ENCODE results near the gene NSUN4.

DNA sequence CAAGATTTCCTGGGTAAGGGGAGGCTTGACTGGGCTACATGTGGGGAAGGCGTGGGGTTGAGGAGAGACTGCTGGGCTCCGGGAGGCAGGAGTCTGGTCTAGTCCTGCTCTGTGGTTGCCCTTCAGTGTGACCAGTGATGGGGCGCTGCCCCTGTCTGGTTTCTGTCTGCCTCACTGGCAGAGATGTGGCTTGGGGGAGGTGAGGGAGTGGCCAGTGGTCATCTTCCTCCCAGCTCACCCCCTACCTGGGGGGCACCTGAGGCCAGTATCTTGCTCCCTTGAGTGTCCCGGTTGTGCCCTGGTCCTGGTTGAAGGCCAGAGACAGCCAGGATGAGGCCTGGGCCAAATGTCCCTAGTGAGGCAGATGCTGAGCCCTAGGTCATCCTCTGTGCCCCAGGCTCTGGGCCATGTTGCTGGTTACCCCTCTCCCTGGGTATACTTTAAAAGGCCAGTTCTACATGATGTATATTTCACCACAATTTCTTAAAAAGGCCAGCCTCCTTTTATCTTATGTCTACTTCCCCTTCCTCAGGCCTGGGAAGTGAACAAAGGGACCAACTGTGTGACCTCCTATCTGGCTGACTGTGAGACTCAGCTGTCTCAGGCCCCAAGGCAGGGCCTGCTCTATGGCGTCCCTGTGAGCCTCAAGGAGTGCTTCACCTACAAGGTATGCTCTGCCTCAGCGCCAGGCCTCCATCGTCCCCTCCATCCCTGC lies 64.0 kb downstream of the NSUN4 start:
- no peak for TF ChIP-seq POLR2AphosphoS5 (IDR thresholded peaks at IDR 0.05; ENCODE audit: low read depth, low read length)
- TF ChIP-seq, protein P1, sequence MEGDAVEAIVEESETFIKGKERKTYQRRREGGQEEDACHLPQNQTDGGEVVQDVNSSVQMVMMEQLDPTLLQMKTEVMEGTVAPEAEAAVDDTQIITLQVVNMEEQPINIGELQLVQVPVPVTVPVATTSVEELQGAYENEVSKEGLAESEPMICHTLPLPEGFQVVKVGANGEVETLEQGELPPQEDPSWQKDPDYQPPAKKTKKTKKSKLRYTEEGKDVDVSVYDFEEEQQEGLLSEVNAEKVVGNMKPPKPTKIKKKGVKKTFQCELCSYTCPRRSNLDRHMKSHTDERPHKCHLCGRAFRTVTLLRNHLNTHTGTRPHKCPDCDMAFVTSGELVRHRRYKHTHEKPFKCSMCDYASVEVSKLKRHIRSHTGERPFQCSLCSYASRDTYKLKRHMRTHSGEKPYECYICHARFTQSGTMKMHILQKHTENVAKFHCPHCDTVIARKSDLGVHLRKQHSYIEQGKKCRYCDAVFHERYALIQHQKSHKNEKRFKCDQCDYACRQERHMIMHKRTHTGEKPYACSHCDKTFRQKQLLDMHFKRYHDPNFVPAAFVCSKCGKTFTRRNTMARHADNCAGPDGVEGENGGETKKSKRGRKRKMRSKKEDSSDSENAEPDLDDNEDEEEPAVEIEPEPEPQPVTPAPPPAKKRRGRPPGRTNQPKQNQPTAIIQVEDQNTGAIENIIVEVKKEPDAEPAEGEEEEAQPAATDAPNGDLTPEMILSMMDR (IDR thresholded peaks at IDR 0.05), result no peak
- no peak for TF ChIP-seq SIN3A (IDR thresholded peaks at IDR 0.05; ENCODE audit: borderline replicate concordance, insufficient read depth, low read depth, low read length)
